ENCODE measurements around the gene TAF4. TPM values are rescaled to one million over a fixed set of nuclear protein-coding genes. Genes with fewer than 3 reads are reported as not detected.

TAF4 gene
- total and polyA plus RNA-seq, 2 of the 13 experiments (the other 11 are each of a cell fraction or from before 2014, with no cell fraction given), result 5.9 to 12.0 TPM

DNA sequence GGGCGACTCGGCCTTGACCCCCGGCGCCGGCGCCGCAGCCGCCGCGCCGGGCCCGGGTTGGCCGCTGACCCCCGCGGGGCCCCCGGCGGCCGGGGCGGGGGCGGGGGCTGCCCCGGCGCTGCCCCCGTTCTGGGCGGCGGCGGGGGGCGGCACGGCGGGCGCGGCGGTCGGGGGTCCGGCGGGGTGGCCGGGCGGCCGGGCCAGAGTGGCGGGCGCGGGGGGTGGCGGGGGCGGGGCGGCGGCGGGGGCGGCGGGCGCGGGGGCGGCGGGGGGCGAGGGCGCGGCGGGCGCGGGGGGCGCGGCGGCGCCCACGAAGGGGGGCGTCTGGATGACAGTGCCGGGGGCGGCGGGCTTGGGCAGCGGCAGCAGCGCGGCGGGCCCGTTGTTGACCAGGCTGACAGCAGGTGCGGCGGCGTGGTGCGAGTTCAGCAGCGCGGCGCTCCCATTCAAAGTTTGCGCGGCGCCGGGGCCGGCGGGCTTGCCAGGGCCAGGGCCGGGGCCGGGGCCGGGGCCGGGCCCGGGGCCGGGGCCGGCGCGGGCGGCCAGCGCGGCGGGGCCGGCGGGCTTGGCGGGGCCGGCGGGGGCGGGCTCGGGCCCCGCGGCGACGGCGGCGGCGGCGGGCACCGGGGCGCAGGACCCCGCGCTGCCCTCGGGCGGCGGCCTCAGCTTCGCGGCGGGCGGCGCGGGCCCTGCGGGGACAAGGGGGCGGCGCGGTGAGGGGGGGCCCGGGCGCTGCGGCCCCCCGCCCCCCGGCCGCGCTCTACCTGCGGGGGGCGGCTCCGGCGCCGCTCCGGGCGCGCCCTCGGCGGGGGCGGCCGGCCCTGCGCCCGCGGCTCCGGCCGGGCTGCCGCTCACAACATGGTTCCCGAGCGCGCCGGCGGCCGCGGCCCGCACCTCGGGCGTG lies 659 bp downstream of the TAF4 start:
- Histone ChIP-seq H3K4me2 (ENCODE audit: low read depth, low read length) (peak overlapping the region; percentile 75; the same call in 1 of the 2 replicates), H3K36me3 (replicated peaks in 1 of 2; ENCODE audit: control insufficient read depth in 1 of 2, insufficient read depth in 2 of 2, low read length in 2 of 2) (peaks cover 2 to 24% of the 10 kb centered on the region in 2 experiments; a peak in 4 of 5 replicates), H2AFZ (ENCODE audit: low read length) (no peak overlapping the region), H3K27me3 (ENCODE audit: control insufficient read depth in 1 of 2, insufficient read depth in 2 of 2, low read length in 2 of 2) (no peaks in the 10 kb centered on the region), H3K27ac (ENCODE audit: extremely low read length, insufficient read depth, low read length) (peak overlapping the region; percentile 56), H3K79me2 (ENCODE audit: insufficient read depth, low read length) (peaks cover 46% of the 10 kb centered on the region), H3K4me3 (replicated peaks in 1 of 3; ENCODE audit: insufficient read depth in 1 of 3, low read depth in 2 of 3, low read length in 3 of 3) (peak overlapping the region; percentile 70 to 81 (median 73); a peak in 5 of 6 replicates), H3K9me3 (ENCODE audit: low read length) (no peaks in the 10 kb centered on the region), H4K20me1 (ENCODE audit: insufficient read depth, low read length) (peaks cover 45% of the 10 kb centered on the region), H3K9ac (ENCODE audit: insufficient read depth, low read depth, low read length) (peak overlapping the region; percentile 77), H3K4me1 (ENCODE audit: insufficient read depth, low read length) (peaks cover 66% of the 10 kb centered on the region)
- under 1% methylated on average over 30 of the region's 165 CpGs for WGBS (ENCODE audit: low lambda C conversion rate)
- ATAC-seq (no peak), DNase-seq (ENCODE audit: low spot score) (no peak), FAIRE-seq (no peak)
- in situ Hi-C loops (cut with HindIII; ENCODE audit: extremely low pct_ligation_motif_present, low pct_unique_long_range_greater_than_20kb) (loop anchor here (5.0 kb wide), 2 partner anchors 53 to 57 kb away; partner anchors contain the start of gene LSM14B), intact Hi-C loops (cut with micrococcal nuclease; ENCODE audit: unreplicated experiment) (loop anchor here (2.0 to 5.0 kb wide), 2 partner anchors 54 to 72 kb away; no protein-coding TSS in a partner anchor)
- CTCF ChIA-PET (ENCODE audit: low intra/inter-chr PET ratio, low total read pairs), result no interaction called here
- POLR2A ChIA-PET, result interaction anchor here (0.9 to 6.2 kb wide), 12 partner anchors 21 to 77 kb away, joined by 3 to 260 read pairs (median 10); partner anchors contain the start of genes LSM14B, PSMA7 and SS18L1
- no TSS peak for BruUV-seq (replicated peaks)
- TF ChIP-seq, protein P1, sequence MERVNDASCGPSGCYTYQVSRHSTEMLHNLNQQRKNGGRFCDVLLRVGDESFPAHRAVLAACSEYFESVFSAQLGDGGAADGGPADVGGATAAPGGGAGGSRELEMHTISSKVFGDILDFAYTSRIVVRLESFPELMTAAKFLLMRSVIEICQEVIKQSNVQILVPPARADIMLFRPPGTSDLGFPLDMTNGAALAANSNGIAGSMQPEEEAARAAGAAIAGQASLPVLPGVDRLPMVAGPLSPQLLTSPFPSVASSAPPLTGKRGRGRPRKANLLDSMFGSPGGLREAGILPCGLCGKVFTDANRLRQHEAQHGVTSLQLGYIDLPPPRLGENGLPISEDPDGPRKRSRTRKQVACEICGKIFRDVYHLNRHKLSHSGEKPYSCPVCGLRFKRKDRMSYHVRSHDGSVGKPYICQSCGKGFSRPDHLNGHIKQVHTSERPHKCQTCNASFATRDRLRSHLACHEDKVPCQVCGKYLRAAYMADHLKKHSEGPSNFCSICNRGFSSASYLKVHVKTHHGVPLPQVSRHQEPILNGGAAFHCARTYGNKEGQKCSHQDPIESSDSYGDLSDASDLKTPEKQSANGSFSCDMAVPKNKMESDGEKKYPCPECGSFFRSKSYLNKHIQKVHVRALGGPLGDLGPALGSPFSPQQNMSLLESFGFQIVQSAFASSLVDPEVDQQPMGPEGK (CRISPR knock-in tag; IDR thresholded peaks at IDR 0.05), result 0 out of 2 replicates have a peak, but pooled peaks have one; percentile 10
- no peak for TF ChIP-seq ZNF24 (IDR thresholded peaks at IDR 0.05)
- TF ChIP-seq, protein P2, sequence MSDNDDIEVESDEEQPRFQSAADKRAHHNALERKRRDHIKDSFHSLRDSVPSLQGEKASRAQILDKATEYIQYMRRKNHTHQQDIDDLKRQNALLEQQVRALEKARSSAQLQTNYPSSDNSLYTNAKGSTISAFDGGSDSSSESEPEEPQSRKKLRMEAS (IDR thresholded peaks at IDR 0.05), result peak; percentile 49
- peak; percentile 84; the same call in 2 of the 3 replicates for TF ChIP-seq MXI1 (IDR thresholded peaks at IDR 0.05; ENCODE audit: borderline replicate concordance, low read depth, low read length)
- TF ChIP-seq, protein P3, sequence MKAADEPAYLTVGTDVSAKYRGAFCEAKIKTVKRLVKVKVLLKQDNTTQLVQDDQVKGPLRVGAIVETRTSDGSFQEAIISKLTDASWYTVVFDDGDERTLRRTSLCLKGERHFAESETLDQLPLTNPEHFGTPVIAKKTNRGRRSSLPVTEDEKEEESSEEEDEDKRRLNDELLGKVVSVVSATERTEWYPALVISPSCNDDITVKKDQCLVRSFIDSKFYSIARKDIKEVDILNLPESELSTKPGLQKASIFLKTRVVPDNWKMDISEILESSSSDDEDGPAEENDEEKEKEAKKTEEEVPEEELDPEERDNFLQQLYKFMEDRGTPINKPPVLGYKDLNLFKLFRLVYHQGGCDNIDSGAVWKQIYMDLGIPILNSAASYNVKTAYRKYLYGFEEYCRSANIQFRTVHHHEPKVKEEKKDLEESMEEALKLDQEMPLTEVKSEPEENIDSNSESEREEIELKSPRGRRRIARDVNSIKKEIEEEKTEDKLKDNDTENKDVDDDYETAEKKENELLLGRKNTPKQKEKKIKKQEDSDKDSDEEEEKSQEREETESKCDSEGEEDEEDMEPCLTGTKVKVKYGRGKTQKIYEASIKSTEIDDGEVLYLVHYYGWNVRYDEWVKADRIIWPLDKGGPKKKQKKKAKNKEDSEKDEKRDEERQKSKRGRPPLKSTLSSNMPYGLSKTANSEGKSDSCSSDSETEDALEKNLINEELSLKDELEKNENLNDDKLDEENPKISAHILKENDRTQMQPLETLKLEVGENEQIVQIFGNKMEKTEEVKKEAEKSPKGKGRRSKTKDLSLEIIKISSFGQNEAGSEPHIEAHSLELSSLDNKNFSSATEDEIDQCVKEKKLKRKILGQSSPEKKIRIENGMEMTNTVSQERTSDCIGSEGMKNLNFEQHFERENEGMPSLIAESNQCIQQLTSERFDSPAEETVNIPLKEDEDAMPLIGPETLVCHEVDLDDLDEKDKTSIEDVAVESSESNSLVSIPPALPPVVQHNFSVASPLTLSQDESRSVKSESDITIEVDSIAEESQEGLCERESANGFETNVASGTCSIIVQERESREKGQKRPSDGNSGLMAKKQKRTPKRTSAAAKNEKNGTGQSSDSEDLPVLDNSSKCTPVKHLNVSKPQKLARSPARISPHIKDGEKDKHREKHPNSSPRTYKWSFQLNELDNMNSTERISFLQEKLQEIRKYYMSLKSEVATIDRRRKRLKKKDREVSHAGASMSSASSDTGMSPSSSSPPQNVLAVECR (CRISPR knock-in tag; IDR thresholded peaks at IDR 0.05; ENCODE audit: borderline replicate concordance), result peak; percentile 9; the same call in 1 of the 2 replicates
- TF ChIP-seq, protein P4, sequence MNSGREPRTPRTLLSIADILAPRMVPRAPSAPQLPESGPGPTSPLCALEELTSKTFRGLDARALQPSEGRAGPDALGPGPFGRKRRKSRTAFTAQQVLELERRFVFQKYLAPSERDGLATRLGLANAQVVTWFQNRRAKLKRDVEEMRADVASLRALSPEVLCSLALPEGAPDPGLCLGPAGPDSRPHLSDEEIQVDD (CRISPR knock-in tag; IDR thresholded peaks at IDR 0.05; ENCODE audit: borderline replicate concordance), result no peak
- TF ChIP-seq, protein P5, sequence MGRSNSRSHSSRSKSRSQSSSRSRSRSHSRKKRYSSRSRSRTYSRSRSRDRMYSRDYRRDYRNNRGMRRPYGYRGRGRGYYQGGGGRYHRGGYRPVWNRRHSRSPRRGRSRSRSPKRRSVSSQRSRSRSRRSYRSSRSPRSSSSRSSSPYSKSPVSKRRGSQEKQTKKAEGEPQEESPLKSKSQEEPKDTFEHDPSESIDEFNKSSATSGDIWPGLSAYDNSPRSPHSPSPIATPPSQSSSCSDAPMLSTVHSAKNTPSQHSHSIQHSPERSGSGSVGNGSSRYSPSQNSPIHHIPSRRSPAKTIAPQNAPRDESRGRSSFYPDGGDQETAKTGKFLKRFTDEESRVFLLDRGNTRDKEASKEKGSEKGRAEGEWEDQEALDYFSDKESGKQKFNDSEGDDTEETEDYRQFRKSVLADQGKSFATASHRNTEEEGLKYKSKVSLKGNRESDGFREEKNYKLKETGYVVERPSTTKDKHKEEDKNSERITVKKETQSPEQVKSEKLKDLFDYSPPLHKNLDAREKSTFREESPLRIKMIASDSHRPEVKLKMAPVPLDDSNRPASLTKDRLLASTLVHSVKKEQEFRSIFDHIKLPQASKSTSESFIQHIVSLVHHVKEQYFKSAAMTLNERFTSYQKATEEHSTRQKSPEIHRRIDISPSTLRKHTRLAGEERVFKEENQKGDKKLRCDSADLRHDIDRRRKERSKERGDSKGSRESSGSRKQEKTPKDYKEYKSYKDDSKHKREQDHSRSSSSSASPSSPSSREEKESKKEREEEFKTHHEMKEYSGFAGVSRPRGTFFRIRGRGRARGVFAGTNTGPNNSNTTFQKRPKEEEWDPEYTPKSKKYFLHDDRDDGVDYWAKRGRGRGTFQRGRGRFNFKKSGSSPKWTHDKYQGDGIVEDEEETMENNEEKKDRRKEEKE (IDR thresholded peaks at IDR 0.05), result no peak

Measured in HepG2 (cell line).